Loucy (cell line): ENCODE measurements around the gene ZNRF3.

Experiments
- H2AFZ ChIP-seq: fragments of 200-600 bp; sonication (generic); 2 replicates; pipeline ENCODE4 v1.6.0; 2016; ENCODE audit warnings: antibody characterized with exemption, mild to moderate bottlenecking, low read length, moderate library complexity
- H3F3A ChIP-seq: fragments of 200-600 bp; 2 replicates; pipeline ENCODE4 v1.6.0; 2016; ENCODE audit warnings: antibody characterized with exemption, low read depth, mild to moderate bottlenecking
- H3K27me3 ChIP-seq: fragments of 200-600 bp; sonication (generic); 2 replicates; pipeline ENCODE4 v1.6.1; 2014; ENCODE audit warnings: low read length, mild to moderate bottlenecking; ENCODE audit not compliant: insufficient read depth, poor library complexity, severe bottlenecking
- H3K36me3 ChIP-seq: fragments of 200-600 bp; sonication (generic); 2 replicates; pipeline ENCODE4 v1.6.1; 2016; ENCODE audit warnings: low read length; ENCODE audit not compliant: insufficient read depth
- H3K4me1 ChIP-seq: fragments of 200-600 bp; sonication (generic); 2 replicates; pipeline ENCODE4 v1.5.1; 2014; ENCODE audit warnings: low read length, mild to moderate bottlenecking; ENCODE audit not compliant: insufficient read depth, poor library complexity, severe bottlenecking
- H3K4me2 ChIP-seq: fragments of 200-600 bp; sonication (generic); 2 replicates; pipeline ENCODE4 v1.6.0; 2014; ENCODE audit warnings: antibody characterized with exemption, low read length, low read depth, mild to moderate bottlenecking; ENCODE audit not compliant: poor library complexity, severe bottlenecking
- H3K4me3 ChIP-seq: fragments of 200-600 bp; sonication (generic); 2 replicates; pipeline ENCODE4 v1.5.1; 2014; ENCODE audit warnings: low read length, mild to moderate bottlenecking, mixed read lengths; ENCODE audit not compliant: poor library complexity, severe bottlenecking
- H3K79me2 ChIP-seq: fragments of 200-600 bp; sonication (generic); 2 replicates; pipeline ENCODE4 v1.6.1; 2014; ENCODE audit warnings: low read length; ENCODE audit not compliant: insufficient read depth
- H3K9ac ChIP-seq: fragments of 200-600 bp; sonication (generic); 2 replicates; pipeline ENCODE4 v1.6.0; 2014; ENCODE audit warnings: mild to moderate bottlenecking, low read depth, low read length, moderate library complexity; ENCODE audit not compliant: poor library complexity, severe bottlenecking
- H3K9me2 ChIP-seq: fragments of 200-600 bp; sonication (generic); replicated peaks from 2 replicates; pipeline ENCODE4 v1.6.1; 2016; ENCODE audit warnings: low read depth, low read length, mixed read lengths
- H3K9me3 ChIP-seq: fragments of 200-600 bp; sonication (generic); 2 replicates; pipeline ENCODE4 v1.6.1; 2014; ENCODE audit warnings: mild to moderate bottlenecking, antibody characterized with exemption, low read length, low read depth; ENCODE audit not compliant: insufficient read depth
- H4K20me1 ChIP-seq: fragments of 200-600 bp; sonication (generic); 2 replicates; pipeline ENCODE4 v1.6.0; 2014; ENCODE audit warnings: antibody characterized with exemption, low read length, mild to moderate bottlenecking; ENCODE audit not compliant: insufficient read depth, poor library complexity, severe bottlenecking
- EZH2phosphoT487 ChIP-seq: fragments of 200-600 bp; IDR thresholded peaks from 2 replicates; pipeline ENCODE4 v1.6.1; 2018; ENCODE audit warnings: antibody characterized with exemption, mild to moderate bottlenecking, moderate library complexity, borderline replicate concordance
- TF ChIP-seq, protein P1 (sequence below): fragments of 200-600 bp; sonication (generic); conservative IDR thresholded peaks from 2 replicates; pipeline ENCODE4 v1.5.1; 2014; ENCODE audit warnings: mild to moderate bottlenecking, antibody characterized with exemption, low read length

Gene ZNRF3

DNA sequence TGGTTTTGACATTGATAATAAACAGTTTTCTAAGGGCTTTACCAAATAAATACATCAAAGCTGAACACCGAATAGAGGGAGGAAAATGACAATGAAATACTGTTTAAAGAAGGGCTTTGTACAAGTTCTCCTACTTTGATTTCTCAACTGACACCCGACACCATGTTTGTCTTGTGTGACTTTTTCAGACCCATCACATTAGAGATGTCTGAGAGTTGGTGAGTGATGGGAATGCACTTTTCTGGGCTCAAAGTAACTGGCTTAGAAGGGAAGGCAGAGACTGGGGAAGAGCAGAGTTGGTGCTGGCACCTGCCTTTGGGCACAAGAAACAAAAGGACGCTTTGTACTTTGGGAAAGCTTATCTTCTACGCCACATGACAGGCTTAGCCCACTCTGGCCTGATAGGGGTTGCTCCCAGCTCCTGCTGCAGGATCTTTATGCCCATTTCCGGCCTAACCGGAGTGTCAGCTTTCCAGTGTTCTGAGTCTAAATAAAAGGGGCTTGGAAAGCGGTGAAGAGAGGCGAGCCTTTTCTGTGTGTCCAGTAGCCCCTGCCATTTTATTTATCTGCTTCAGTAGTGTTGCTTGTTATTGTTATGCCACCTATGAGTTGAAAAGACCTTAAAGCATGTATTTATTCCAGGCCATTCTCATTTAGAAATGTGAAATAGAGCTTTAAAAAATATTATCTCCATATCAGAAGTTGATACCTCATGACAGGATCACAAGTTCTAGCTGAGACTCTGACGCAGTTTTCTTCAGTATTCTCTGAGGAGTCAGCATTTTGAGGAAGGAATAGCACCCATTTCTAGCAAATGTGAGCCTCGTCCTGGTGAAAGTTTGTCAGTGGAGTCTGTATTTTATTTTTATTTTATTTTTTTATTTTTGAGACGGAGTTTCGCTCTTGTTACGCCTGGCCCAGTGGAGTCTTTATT, 213.6 kb downstream of the ZNRF3 start:
- no peak overlapping the region for H3K4me2 ChIP-seq
- no peak overlapping the region for H3K9ac ChIP-seq
- H3K27me3 ChIP-seq = no peaks in the 10 kb centered on the region
- TF ChIP-seq, protein P1, sequence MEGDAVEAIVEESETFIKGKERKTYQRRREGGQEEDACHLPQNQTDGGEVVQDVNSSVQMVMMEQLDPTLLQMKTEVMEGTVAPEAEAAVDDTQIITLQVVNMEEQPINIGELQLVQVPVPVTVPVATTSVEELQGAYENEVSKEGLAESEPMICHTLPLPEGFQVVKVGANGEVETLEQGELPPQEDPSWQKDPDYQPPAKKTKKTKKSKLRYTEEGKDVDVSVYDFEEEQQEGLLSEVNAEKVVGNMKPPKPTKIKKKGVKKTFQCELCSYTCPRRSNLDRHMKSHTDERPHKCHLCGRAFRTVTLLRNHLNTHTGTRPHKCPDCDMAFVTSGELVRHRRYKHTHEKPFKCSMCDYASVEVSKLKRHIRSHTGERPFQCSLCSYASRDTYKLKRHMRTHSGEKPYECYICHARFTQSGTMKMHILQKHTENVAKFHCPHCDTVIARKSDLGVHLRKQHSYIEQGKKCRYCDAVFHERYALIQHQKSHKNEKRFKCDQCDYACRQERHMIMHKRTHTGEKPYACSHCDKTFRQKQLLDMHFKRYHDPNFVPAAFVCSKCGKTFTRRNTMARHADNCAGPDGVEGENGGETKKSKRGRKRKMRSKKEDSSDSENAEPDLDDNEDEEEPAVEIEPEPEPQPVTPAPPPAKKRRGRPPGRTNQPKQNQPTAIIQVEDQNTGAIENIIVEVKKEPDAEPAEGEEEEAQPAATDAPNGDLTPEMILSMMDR = no peak
- no peaks in the 10 kb centered on the region for H4K20me1 ChIP-seq
- no peaks in the 10 kb centered on the region for H3K36me3 ChIP-seq
- no peaks in the 10 kb centered on the region for H3K9me3 ChIP-seq
- H3K9me2 ChIP-seq = no peaks in the 10 kb centered on the region
- no peaks in the 10 kb centered on the region for H3F3A ChIP-seq
- no peak overlapping the region for H2AFZ ChIP-seq
- no peak overlapping the region for H3K4me3 ChIP-seq
- no peaks in the 10 kb centered on the region for H3K79me2 ChIP-seq
- H3K4me1 ChIP-seq = no peaks in the 10 kb centered on the region

DNA sequence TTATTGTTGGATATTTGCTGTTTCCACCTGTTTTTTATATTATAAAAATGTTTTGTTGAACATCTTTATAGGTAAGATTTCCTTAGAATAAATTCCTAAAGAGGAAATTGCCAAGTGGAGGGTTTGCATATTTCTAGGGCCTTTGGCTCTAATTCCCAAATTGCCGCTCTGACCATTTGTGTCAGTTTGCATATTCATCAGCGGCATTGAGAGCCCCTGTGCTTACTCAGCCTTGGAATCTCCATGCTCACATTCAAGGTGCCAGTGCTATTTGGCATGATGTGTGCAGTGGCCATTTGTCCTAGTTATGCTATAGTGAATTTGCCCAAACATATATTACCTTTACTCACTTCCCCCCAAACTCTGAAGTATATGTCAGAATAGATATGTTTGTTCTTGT, 214.9 kb downstream of the ZNRF3 start:
- Histone ChIP-seq H3K9me2 (no peaks in the 10 kb centered on the region), H3F3A (no peaks in the 10 kb centered on the region), H3K4me2 (no peak overlapping the region), H3K9ac (no peak overlapping the region), H3K36me3 (no peaks in the 10 kb centered on the region), H3K4me1 (no peaks in the 10 kb centered on the region), H3K4me3 (no peak overlapping the region), H4K20me1 (no peaks in the 10 kb centered on the region), H3K9me3 (no peaks in the 10 kb centered on the region), H3K79me2 (no peaks in the 10 kb centered on the region), H2AFZ (no peak overlapping the region), H3K27me3 (no peaks in the 10 kb centered on the region)
- TF ChIP-seq EZH2phosphoT487 = no peak
- TF ChIP-seq, protein P1 = no peak

DNA sequence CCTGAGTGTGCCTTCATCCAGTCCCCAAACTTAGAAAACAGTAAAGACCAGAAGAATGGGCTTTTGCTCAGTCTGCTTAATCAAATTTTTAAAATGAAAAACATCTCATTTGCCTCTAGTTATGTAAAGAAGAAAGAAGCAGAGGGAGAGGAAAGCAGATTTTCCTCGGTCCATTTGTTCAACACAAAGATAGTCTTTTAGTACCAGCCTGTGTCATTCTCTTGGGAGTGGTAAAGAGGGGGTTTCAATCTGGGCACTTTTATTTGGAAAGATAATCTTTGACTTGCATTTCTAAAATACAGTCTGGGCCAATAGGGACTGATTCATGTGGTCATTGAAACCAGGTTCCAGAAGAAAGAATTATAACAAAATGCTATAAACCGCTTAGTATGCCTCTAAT, 218.9 kb downstream of the ZNRF3 start:
- H4K20me1 ChIP-seq = no peaks in the 10 kb centered on the region
- H3K36me3 ChIP-seq = no peaks in the 10 kb centered on the region
- H3K79me2 ChIP-seq = no peaks in the 10 kb centered on the region
- TF ChIP-seq EZH2phosphoT487 = no peak
- TF ChIP-seq, protein P1 = no peak
- H3K9me2 ChIP-seq = no peaks in the 10 kb centered on the region
- no peak overlapping the region for H3K9ac ChIP-seq
- no peaks in the 10 kb centered on the region for H3F3A ChIP-seq
- no peaks in the 10 kb centered on the region for H3K27me3 ChIP-seq
- no peak overlapping the region for H3K4me3 ChIP-seq
- H3K4me1 ChIP-seq = no peaks in the 10 kb centered on the region
- H3K4me2 ChIP-seq = no peak overlapping the region
- H3K9me3 ChIP-seq = no peaks in the 10 kb centered on the region
- no peak overlapping the region for H2AFZ ChIP-seq
